Peyer's patch (tissue), 4 donors: Measurements from ENCODE around the gene RNF111.

Source experiments
- POLR2A ChIP-seq, 2 donors: fragments of 450-650 bp; IDR thresholded peaks; one replicate each; pipeline ENCODE4 v1.5.1; 2017; ENCODE audit warnings: antibody characterized with exemption in 2 of 2, mild to moderate bottlenecking in 2 of 2, moderate library complexity in 2 of 2
- TF ChIP-seq, protein P1 (sequence below), 6 experiments: fragments of 450-650 bp in 4 of 6; fragments of 200-600 bp in 2 of 6; sonication (generic) in 1 of 6; IDR thresholded peaks; one replicate each; pipeline ENCODE4 v1.5.1; 2017 to 2019; ENCODE audit warnings: antibody characterized with exemption in 6 of 6, mild to moderate bottlenecking in 3 of 6, moderate library complexity in 1 of 6

- TF ChIP-seq, protein P1, sequence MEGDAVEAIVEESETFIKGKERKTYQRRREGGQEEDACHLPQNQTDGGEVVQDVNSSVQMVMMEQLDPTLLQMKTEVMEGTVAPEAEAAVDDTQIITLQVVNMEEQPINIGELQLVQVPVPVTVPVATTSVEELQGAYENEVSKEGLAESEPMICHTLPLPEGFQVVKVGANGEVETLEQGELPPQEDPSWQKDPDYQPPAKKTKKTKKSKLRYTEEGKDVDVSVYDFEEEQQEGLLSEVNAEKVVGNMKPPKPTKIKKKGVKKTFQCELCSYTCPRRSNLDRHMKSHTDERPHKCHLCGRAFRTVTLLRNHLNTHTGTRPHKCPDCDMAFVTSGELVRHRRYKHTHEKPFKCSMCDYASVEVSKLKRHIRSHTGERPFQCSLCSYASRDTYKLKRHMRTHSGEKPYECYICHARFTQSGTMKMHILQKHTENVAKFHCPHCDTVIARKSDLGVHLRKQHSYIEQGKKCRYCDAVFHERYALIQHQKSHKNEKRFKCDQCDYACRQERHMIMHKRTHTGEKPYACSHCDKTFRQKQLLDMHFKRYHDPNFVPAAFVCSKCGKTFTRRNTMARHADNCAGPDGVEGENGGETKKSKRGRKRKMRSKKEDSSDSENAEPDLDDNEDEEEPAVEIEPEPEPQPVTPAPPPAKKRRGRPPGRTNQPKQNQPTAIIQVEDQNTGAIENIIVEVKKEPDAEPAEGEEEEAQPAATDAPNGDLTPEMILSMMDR (IDR thresholded peaks at IDR 0.05): no peak
- TF ChIP-seq POLR2A (IDR thresholded peaks at IDR 0.05): no peak
Observed at GRCh38 chr15:59116771-59117170, 129.3 kb downstream of the RNF111 start.
